Astrocyte (in vitro differentiated cells and primary cell): ENCODE data around the gene IFIT1B. TPM values are rescaled to one million over a fixed set of nuclear protein-coding genes. Genes with fewer than 3 reads are reported as not detected.

Experiments used
- DNase-seq: peaks from one replicate; pipeline ENCODE4 v3.0.0-alpha.2; 2010; ENCODE audit warnings: low read depth
- FAIRE-seq: peaks from 2 replicates; lab custom pipeline; 2011; peaks lifted over from hg19 to GRCh38; lab: Jason Lieb, UNC
- H2AFZ ChIP-seq: 2 replicates; pipeline ENCODE4 v1.6.0; 2012; ENCODE audit warnings: low read depth, low read length, inconsistent platforms
- H3K27ac ChIP-seq: 2 replicates; pipeline ENCODE4 v1.5.1; 2011; ENCODE audit warnings: low read depth, low read length, inconsistent platforms
- H3K27me3 ChIP-seq: 2 replicates; pipeline ENCODE4 v1.6.0; 2011; ENCODE audit warnings: low read length, inconsistent platforms; ENCODE audit not compliant: insufficient read depth
- H3K36me3 ChIP-seq: 2 replicates; pipeline ENCODE4 v1.5.1; 2011; ENCODE audit warnings: low read length, inconsistent platforms; ENCODE audit not compliant: insufficient read depth
- H3K4me1 ChIP-seq: 2 replicates; pipeline ENCODE4 v1.5.1; 2011; ENCODE audit warnings: low read length, inconsistent platforms; ENCODE audit not compliant: insufficient read depth
- H3K4me2 ChIP-seq: 2 replicates; pipeline ENCODE4 v1.6.0; 2012; ENCODE audit warnings: low read length, inconsistent platforms
- H3K4me3 ChIP-seq: 2 replicates; pipeline ENCODE4 v1.5.1; 2011; ENCODE audit warnings: low read depth, mild to moderate bottlenecking, low read length, inconsistent platforms; ENCODE audit not compliant: insufficient read depth
- H3K79me2 ChIP-seq: 2 replicates; pipeline ENCODE4 v1.6.0; 2012; ENCODE audit warnings: mild to moderate bottlenecking, low read length, inconsistent platforms; ENCODE audit not compliant: insufficient read depth
- H3K9ac ChIP-seq: 2 replicates; pipeline ENCODE4 v1.6.0; 2012; ENCODE audit warnings: mild to moderate bottlenecking, low read length, inconsistent platforms
- H3K9me3 ChIP-seq: 2 replicates; pipeline ENCODE4 v1.5.1; 2012; ENCODE audit warnings: low read depth, mild to moderate bottlenecking, low read length, inconsistent platforms; ENCODE audit not compliant: insufficient read depth
- H4K20me1 ChIP-seq: 2 replicates; pipeline ENCODE4 v1.6.0; 2012; ENCODE audit warnings: low read length, inconsistent platforms; ENCODE audit not compliant: insufficient read depth
- H3K27ac Mint-ChIP-seq: one replicate; pipeline ENCODE4 v1.8.0; 2021; ENCODE audit warnings: mild to moderate bottlenecking, mixed read lengths; ENCODE audit not compliant: unreplicated experiment
- H3K27me3 Mint-ChIP-seq: one replicate; pipeline ENCODE4 v1.8.0; 2021; ENCODE audit warnings: low read depth, mixed read lengths; ENCODE audit not compliant: unreplicated experiment
- H3K36me3 Mint-ChIP-seq: one replicate; pipeline ENCODE4 v1.8.0; 2021; ENCODE audit warnings: low read depth, mixed read lengths; ENCODE audit not compliant: unreplicated experiment
- H3K4me1 Mint-ChIP-seq: one replicate; pipeline ENCODE4 v1.8.0; 2021; ENCODE audit warnings: low read depth, mixed read lengths; ENCODE audit not compliant: unreplicated experiment
- H3K4me3 Mint-ChIP-seq: one replicate; pipeline ENCODE4 v1.8.0; 2021; ENCODE audit warnings: mild to moderate bottlenecking, moderate library complexity, mixed read lengths; ENCODE audit not compliant: unreplicated experiment
- H3K9me3 Mint-ChIP-seq: one replicate; pipeline ENCODE4 v1.8.0; 2021; ENCODE audit warnings: mild to moderate bottlenecking, mixed read lengths; ENCODE audit not compliant: unreplicated experiment
- CTCF ChIP-seq: IDR thresholded peaks from 2 replicates; pipeline ENCODE4 v1.5.1; 2011; ENCODE audit warnings: low read depth, mild to moderate bottlenecking, inconsistent platforms, low read length, moderate library complexity; ENCODE audit not compliant: insufficient read depth
- EZH2 ChIP-seq: IDR thresholded peaks from 2 replicates; pipeline ENCODE4 v1.6.1; 2012; ENCODE audit warnings: mild to moderate bottlenecking, low read length, inconsistent platforms; ENCODE audit not compliant: insufficient read depth
- total RNA-seq: library from RNA; stranded (reverse); gene quantifications from 2 replicates; pipeline ENCODE4 v1.2.1, GENCODE V29; 2021

The IFIT1B gene
- total RNA-seq, 1 donor from 2014 or later, result not detected

GRCh38 chr10:89351412-89351779 lies 26.5 kb upstream of the IFIT1B start:
- peak overlapping the region; percentile 74 for H3K4me2 ChIP-seq
- H3K4me3 ChIP-seq, result peak overlapping the region; percentile 47
- H3K4me1 Mint-ChIP-seq, result peaks cover 40% of the 10 kb centered on the region

GRCh38 chr10:89351780-89352597 lies 25.9 kb upstream of the IFIT1B start:
- H3K27me3 Mint-ChIP-seq, result no peaks in the 10 kb centered on the region
- H3K27me3 ChIP-seq, result no peaks in the 10 kb centered on the region
- H2AFZ ChIP-seq, result peak overlapping the region; percentile 70
- no peaks in the 10 kb centered on the region for H3K9me3 ChIP-seq
- peak overlapping the region; percentile 74 for H3K4me2 ChIP-seq
- peak overlapping the region; percentile 96 for H3K27ac ChIP-seq
- H3K27ac Mint-ChIP-seq, result peak overlapping the region; percentile 99
- H3K9me3 Mint-ChIP-seq, result no peaks in the 10 kb centered on the region
- peaks cover 30% of the 10 kb centered on the region for H3K4me1 ChIP-seq
- peak overlapping the region; percentile 82 for H3K9ac ChIP-seq
- TF ChIP-seq CTCF, result no peak
- TF ChIP-seq EZH2, result no peak
- H3K79me2 ChIP-seq, result no peaks in the 10 kb centered on the region
- no peaks in the 10 kb centered on the region for H3K36me3 ChIP-seq
- DNase-seq, result peak; percentile 98
- peak; percentile 96 for FAIRE-seq
- H3K36me3 Mint-ChIP-seq, result no peaks in the 10 kb centered on the region
- H3K4me1 Mint-ChIP-seq, result peaks cover 40% of the 10 kb centered on the region
- H3K4me3 Mint-ChIP-seq, result peak overlapping the region; percentile 66
- no peaks in the 10 kb centered on the region for H4K20me1 ChIP-seq
- peak overlapping the region; percentile 47 for H3K4me3 ChIP-seq

More at GRCh38 chr10:89351412-89351779, 26.5 kb upstream of the IFIT1B start:
- Histone ChIP-seq H2AFZ (peak overlapping the region; percentile 61), H3K27me3 (no peaks in the 10 kb centered on the region), H3K27ac (peak overlapping the region; percentile 96), H3K4me1 (peaks cover 30% of the 10 kb centered on the region), H3K9me3 (no peaks in the 10 kb centered on the region), H3K36me3 (no peaks in the 10 kb centered on the region), H4K20me1 (no peaks in the 10 kb centered on the region), H3K79me2 (no peaks in the 10 kb centered on the region), H3K9ac (peak overlapping the region; percentile 82)
- no peaks in the 10 kb centered on the region for H3K9me3 Mint-ChIP-seq
- no peak for FAIRE-seq
- DNase-seq, result no peak
- peak overlapping the region; percentile 99 for H3K27ac Mint-ChIP-seq
- no peaks in the 10 kb centered on the region for H3K36me3 Mint-ChIP-seq
- no peaks in the 10 kb centered on the region for H3K27me3 Mint-ChIP-seq
- no peak for TF ChIP-seq EZH2
- TF ChIP-seq CTCF, result no peak
- H3K4me3 Mint-ChIP-seq, result no peak overlapping the region

- no peaks in the 10 kb centered on the region for H3K27me3 ChIP-seq
- H3K27ac Mint-ChIP-seq, result peak overlapping the region; percentile 99
- H3K79me2 ChIP-seq, result no peaks in the 10 kb centered on the region
- H3K27ac ChIP-seq, result peak overlapping the region; percentile 96
- peaks cover 34% of the 10 kb centered on the region for H3K4me1 Mint-ChIP-seq
- no peaks in the 10 kb centered on the region for H3K36me3 Mint-ChIP-seq
- no peaks in the 10 kb centered on the region for H3K9me3 Mint-ChIP-seq
- H3K9ac ChIP-seq, result peak overlapping the region; percentile 82
- H3K36me3 ChIP-seq, result no peaks in the 10 kb centered on the region
- H4K20me1 ChIP-seq, result no peaks in the 10 kb centered on the region
- FAIRE-seq (no peak), DNase-seq (peak; percentile 18)
- H3K4me3 Mint-ChIP-seq, result no peak overlapping the region
- TF ChIP-seq CTCF (no peak), EZH2 (no peak)
- H3K9me3 ChIP-seq, result no peaks in the 10 kb centered on the region
- peak overlapping the region; percentile 33 for H2AFZ ChIP-seq
- no peaks in the 10 kb centered on the region for H3K27me3 Mint-ChIP-seq
- no peak overlapping the region for H3K4me3 ChIP-seq
- H3K4me2 ChIP-seq, result peak overlapping the region; percentile 74
- H3K4me1 ChIP-seq, result peaks cover 30% of the 10 kb centered on the region
Observed at GRCh38 chr10:89352802-89353201, 25.1 kb upstream of the IFIT1B start.
